ENCODE data around the gene PDE11A.

Gene PDE11A

DNA sequence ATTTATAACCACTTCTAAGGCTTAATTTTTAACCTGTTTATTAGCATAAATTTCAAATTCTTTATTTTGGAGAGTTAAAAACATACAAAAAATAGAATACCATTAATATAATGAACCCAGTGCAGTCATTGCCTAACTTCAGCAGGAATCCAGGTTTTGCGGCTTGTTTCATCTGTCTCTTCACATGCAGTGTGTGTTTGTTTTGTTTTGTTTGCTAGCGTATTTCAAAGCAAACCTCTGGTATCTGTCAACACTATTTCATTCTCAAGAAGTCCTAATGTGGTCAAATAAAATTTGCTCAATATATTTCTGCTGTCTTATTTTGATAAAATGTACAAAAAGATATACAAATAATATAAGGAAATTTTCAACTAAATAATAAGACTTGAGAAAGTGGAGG is 351.5 kb downstream of the PDE11A start:
- DNase-seq = no peak

DNA sequence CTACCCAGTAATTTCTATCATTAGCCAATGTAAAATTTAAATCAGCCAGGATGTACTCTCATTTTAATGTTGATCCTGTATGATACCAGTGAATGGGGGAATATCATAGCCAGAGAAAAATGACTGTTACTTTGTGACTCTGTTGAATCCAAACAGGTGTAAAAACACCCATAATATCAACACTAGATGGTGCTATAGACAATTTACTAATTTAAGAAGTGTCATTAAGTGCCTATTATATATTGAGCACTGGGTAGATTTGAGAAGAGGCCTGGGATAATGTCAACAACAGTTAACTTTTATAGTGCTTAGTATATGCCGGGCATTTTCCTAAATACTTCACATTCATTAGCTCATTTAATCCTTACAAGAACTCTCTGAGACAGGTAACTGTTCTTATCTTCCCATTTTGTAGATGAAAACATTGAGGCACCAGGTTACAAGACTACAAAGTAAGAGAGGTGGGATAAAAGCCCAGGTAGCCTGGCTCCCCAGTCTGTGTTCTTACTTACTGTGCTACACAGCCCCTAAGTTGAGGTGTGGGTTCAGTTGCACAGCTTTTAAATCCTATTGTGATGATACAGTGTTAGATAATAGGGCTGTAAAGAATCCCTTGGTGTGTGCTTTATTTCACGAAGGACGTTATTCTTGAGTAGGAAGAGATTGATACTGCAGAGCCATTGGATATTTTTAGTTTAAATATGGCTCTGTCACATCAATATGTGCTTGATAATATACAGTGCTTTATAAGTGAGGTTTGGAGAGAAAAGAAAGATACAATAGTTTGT is 354.6 kb downstream of the PDE11A start:
- peak in 2 of 3 donors; percentile 27 to 36 for DNase-seq

- DNase-seq = no peak
Observed at GRCh38 chr2:177716484-177716883, 356.1 kb downstream of the PDE11A start.

DNA sequence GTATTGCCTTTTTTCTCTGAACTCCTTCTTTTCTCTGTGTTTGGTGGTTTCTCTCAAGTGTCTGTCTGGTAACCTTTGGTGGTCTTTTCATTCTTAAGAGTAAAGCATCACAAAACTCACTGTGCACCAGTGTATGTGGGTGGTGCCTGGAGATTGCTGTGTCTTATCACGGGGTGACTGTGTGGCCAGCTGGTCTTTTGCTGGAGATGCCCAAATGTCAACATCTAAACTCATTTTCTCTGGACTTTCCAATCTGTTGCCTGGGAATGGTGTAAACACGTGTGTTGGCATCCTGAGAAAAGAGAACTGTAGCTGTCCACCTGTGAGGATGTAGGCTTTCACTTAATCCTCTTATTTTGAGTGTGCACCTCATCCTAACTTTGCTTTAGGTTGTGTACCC is 356.8 kb downstream of the PDE11A start:
- peak; percentile 11 to 31 (median 14) for DNase-seq

GRCh38 chr2:177714704-177715103 is 357.9 kb downstream of the PDE11A start:
- no peak for DNase-seq

DNA sequence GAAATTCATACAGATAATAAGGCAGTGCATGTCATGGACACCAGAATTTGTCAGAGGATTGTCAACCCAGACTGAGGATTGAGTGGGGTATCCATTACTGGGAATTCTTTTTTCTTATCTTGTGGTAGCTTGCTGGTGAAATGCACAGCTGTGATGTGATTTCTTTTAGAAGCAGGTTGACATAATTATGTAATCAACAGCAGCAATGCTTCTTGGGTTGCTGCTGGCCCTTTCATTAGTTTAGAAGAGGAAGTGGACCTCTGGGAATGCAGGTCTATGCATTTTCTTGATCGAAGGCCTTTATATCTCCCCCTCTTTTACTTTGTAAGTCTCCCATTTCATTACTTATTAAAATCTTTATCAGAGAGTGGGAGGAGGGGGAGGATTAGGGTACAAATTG is 360.1 kb downstream of the PDE11A start:
- peak in 2 of 3 donors; percentile 9 to 13 for DNase-seq

GRCh38 chr2:177711483-177712265 is 360.9 kb downstream of the PDE11A start:
- peak; percentile 43 to 49 (median 47) for DNase-seq

DNA sequence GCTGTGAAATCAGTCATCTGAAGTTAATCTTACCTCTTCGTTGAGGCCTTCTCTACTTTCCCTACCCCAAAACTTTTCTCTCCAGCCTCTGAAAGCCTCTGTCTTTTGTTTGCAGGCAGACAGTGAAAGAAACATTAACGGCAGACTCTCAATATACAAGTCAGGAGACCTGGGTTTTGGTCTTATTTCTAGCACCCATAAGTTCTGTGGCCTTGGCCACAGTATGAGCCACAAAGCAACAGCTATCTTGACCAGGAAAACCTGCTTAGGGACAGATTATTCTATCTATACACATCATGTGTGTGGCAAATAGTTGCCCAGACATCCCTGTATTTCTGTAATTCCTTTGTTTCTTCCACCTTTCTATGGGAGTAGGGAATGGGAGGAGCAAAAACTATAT is 361.7 kb downstream of the PDE11A start:
- no peak for DNase-seq

DNA sequence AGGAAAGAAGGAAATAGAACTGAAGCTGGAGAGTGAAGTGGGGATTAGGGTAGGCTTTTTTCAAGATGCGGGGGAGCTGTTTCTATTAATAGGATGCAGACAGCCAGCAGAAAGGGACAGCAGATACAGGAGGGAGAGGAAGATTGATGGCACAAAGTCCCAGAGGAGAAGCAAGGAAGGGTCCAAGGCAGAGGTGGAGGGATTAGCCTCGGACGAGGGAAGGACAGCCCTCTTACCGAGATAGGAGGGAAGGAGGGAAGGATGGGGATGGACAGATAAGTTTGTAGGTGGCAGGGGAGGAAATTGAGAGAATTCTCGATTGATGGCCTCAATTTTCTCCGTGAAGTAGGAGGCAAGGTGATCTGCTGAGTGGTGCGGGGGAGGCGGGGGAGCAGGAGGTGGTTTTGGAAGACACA is 362.6 kb downstream of the PDE11A start:
- DNase-seq = no peak

GRCh38 chr2:177708660-177709444 is 363.7 kb downstream of the PDE11A start:
- no peak for DNase-seq

- no peak for DNase-seq
Observed at GRCh38 chr2:177708106-177708505, 364.5 kb downstream of the PDE11A start.

GRCh38 chr2:177705511-177706173 is 366.9 kb downstream of the PDE11A start:
- DNase-seq = no peak

DNA sequence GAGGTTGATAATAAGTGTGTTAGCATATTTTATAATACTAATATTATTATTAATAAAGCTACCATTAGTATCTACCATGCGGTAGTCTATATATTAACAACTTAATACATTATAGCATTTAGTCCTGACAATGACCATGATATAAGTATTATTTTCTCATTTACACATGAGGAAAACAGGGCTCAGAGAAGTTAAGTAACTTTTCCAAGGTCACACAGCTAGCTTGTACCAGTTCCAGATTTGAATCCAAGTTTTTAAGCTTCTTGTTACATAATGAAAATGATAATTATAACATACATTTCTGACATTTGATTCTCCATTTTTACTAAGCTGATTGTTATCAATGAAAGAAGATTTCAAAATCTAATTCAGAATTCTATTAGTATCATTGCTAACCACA is 369.4 kb downstream of the PDE11A start:
- no peak for DNase-seq

DNA sequence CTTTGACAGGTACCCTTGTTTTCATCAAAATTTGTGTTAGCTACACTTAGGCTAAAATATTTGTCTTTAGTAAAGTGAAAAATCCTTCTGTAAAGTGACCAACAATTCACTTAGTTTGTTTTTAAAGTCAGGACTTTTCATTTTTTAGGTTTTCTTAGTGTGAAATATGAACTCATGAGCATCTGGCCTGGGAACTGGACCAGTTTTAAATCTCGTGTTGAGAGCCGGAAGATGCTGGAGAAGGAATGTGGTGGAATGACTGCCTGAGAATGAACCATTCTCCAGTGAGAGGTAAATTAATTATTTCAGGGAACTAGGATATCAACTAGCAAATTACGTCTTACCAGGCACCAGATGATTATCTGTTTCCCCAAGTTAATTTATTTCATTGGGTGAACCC is 374.3 kb downstream of the PDE11A start:
- no peak for DNase-seq

- DNase-seq = no peak
Observed at GRCh38 chr2:177694348-177694747, 378.2 kb downstream of the PDE11A start.

- DNase-seq = no peak
Observed at GRCh38 chr2:177693658-177694339, 378.8 kb downstream of the PDE11A start.

GRCh38 chr2:177692783-177693269 is 379.8 kb downstream of the PDE11A start:
- no peak for DNase-seq

DNA sequence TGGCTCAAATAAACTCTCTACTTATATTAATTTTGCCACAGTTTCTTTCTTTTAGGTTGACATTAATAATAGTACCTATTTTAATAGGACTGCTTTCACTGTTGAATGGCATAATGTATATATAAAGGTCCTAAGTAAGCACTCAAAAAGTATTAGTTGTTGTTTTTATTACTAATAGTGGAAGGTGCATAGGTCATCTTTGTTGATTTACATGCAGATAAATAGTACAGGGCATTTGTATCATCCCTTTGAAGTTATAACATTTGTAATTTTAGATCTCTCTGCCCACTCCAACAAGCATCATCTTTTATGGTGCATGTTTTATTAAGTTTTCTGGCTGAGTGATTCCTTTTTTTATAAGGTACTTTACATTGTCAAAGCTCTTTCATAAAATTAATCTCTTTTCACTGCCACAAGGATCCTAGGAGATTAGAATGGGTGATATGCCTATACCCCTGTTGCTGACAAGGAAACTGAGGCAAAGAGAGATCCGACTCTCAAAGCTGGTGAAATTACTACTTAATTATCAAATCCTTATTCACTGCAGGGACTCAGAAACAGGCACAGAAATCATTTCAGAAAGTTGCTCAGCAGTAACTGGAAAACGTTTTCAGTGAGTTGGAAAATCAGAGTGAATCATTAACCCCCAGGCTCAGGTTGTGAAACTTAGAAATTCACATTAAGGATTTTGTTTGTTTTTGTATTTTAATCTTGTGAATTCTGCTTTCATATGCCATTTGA is 380.4 kb downstream of the PDE11A start:
- no peak for DNase-seq

DNA sequence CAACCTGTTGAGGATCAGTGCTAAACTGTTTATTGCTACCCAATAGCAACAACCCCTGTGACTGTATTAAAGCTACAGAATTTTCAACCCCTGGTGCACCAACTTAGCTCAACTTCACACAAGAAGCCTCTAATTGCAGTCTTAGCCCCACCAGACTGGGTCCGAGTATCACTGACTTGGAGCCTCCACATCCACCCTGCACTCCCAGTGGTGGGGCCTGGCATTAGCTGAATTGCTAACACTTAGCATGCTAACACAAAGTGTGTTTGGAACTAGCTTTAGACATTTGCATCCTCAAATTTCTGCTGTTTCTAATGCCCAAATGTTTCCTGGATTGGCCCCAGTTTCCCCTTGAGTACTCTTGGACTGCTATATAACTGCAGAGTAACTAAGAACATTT is 381.4 kb downstream of the PDE11A start:
- DNase-seq = no peak

GRCh38 chr2:177689623-177690022 is 383.0 kb downstream of the PDE11A start:
- DNase-seq = no peak

DNA sequence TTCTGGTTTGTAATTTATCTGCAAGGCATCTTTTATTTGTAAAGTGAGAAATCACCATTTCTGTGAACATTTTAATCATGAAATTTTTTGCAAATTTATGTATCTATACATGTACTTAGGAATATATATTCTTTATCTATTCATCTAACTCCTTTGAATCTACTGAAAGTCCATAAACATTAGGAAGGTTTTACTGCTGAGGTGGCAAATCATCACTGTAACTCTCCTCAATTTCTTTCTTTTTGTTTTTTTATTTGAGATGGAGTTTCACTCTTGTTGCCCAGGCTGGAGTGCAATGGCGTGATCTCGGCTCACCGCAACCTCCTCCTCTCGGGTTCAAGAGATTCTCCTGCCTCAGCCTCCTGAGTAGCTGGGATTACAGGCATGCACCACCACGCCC is 383.7 kb downstream of the PDE11A start:
- no peak for DNase-seq
